HG03175 (cell line): ENCODE measurements around the gene MIOS.
"Not testable (repeated sequence)": the region's sequence is repeated elsewhere in the genome, so short reads cannot be mapped to it uniquely, and the experiment has no call there.

Experiments used
- ATAC-seq: cut with Tn5 transposase; IDR thresholded peaks from one replicate; pipeline ENCODE4 v1.9.1; 2021; ENCODE audit warnings: mild to moderate bottlenecking, moderate library complexity; ENCODE audit not compliant: unreplicated experiment

MIOS gene

GRCh38 chr7:7640221-7641128 is 73.8 kb downstream of the MIOS start, which contains the start of gene UMAD1:
TSS of gene UMAD1 (plus strand) at chr7:7640752. CDS start at chr7:7673372, 32,620 bp downstream.
- peak; percentile 97 for ATAC-seq

DNA sequence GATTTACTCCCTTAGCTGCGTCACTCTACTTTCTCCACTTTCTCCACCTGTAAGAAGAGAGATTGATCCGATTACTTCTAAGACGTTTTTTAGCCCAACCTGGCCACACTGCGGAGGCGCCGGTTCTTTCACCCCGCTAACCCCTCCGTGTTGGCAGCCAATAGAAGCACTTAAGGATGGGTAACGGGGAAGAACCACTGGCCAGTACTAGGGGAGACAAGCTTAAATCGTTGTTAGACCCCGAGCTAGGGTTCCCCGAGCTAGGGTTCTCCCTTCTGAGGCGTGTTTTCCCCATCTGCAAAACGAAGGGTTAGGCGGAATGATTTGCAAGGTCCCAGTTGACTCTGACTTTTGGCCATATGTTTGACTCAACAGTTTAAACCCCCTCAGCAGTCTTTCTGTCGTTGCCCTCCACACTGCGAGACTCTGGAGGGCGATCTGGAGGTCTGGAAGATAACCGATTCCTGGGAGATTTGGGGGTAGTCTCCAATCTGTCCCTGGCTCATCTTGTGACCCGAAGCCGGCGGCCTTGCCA is 74.5 kb downstream of the MIOS start:
- peak; percentile 22 for ATAC-seq

DNA sequence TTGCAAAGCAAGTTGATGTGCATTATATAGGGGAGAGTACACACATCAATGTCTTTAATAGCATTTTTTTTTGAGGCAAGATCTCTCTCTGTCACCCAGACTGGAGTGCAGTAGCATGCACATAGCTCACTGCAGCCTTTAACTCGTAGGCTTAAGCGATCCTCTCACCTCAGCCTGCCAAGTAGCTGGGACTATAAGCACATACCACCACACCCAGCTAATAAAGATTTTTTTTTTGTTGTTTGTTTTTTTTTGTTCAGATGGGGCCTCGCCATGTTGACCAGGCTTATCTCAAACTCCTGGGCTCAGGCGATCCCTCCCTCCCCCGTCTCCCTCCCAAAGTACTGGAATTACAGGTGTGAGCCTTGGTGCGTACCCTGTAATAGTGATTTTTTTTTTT is 75.4 kb downstream of the MIOS start:
- ATAC-seq = no peak

- no peak for ATAC-seq
Observed at GRCh38 chr7:7647495-7648036, 80.9 kb downstream of the MIOS start.

DNA sequence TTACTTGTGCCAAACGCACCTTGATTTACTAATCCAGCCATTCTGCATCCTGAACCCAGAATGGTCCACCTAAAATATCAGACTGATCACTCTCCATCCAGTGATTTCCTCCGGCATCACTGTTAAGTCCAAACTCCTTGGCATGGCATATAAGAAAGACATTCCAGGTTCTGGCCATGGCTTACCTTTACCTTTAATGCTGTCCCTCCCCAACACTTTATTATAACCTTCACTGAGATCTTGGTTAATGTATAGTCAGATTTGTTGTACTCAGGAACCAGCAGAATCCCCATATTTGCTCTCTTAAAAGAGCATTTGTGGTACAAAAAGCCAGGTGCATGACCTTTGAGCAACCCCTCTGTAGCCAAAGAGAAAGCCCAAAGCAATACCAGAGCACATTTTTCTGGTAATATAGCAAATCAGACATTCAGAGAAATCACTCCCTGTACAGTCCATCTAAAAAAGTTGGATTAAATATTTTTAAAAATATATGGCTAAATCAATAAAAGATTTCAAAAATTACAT is 84.1 kb downstream of the MIOS start:
- ATAC-seq = no peak

DNA sequence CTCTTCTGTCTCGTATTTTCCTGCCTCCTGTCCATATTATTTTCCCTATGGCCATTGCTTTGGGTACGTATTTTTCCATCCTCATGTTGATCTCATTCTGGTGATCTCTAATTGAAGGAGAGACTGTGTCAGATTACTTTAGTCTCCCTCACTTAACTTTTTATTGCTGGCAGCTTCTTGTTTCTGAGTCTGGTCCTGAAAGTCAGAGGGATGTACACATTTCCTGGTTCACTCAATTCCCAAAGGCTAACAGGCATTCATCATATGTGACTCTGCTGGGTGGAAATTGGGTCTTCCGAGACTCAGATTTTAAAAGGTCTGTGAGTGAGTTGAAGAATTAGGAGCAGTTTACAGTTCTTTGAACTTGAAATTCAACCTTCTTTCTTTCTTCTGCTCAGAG is 84.8 kb downstream of the MIOS start:
- no peak for ATAC-seq

- no peak for ATAC-seq
Observed at GRCh38 chr7:7652798-7653540, 86.3 kb downstream of the MIOS start.

- no peak for ATAC-seq
Observed at GRCh38 chr7:7653593-7654187, 87.0 kb downstream of the MIOS start.

GRCh38 chr7:7654964-7655715 is 88.5 kb downstream of the MIOS start:
- no peak for ATAC-seq

DNA sequence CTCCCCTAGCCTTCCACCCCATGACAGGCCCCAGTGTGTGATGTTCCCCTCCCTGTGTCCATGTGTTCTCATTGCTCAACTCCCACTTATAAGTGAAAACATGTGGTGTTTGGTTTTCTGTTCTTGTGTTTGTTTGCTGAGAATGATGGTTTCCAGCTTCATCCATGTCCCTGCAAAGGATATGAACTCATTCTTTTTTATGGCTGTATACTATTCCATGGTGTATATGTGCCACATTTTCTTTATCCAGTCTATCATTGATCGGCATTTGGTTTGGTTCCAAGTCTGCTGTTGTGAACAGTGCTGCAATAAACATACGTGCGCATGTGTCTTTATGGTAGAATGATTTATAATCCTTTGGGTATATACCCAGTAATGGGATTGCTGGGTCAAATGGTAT is 89.8 kb downstream of the MIOS start:
- not testable (repeated sequence) for ATAC-seq
